Thoracic aorta (tissue), 2 donors: ENCODE results near the gene TPPP. TPM values are rescaled to one million over a fixed set of nuclear protein-coding genes. Genes with fewer than 3 reads are reported as not detected.
"Not testable (repeated sequence)": the region's sequence is repeated elsewhere in the genome, so short reads cannot be mapped to it uniquely, and the experiment has no call there.

Source experiments
- ATAC-seq: fragments of 150-250 bp; one replicate; pipeline ENCODE4 v1.8.0; 2017; ENCODE audit warnings: low read depth; ENCODE audit not compliant: insufficient number of reproducible peaks, low FRiP score
- DNase-seq: peaks from one replicate; pipeline ENCODE4 v3.0.0-alpha.2; 2020; ENCODE audit warnings: low spot score
- H3K27ac ChIP-seq, 2 donors: fragments of 200-600 bp; sonication (generic); 1 replicate in 1 of 2; 2 replicates in 1 of 2; pipeline ENCODE4 v1.5.1; 2016; ENCODE audit warnings: mild to moderate bottlenecking in 2 of 2, moderate library complexity in 2 of 2
- H3K27me3 ChIP-seq: fragments of 200-600 bp; sonication (generic); replicated peaks from 2 replicates; pipeline ENCODE4 v1.6.0; 2016; ENCODE audit warnings: mild to moderate bottlenecking; ENCODE audit not compliant: insufficient read depth
- H3K36me3 ChIP-seq: fragments of 200-600 bp; sonication (generic); one replicate; pipeline ENCODE4 v1.5.1; 2016
- H3K4me1 ChIP-seq, 2 donors: fragments of 200-600 bp; sonication (generic); 1 replicate in 1 of 2; 2 replicates in 1 of 2; pipeline versions ENCODE4 v1.5.1 to v1.6.0; 2016; ENCODE audit warnings: low read depth in 2 of 2, mild to moderate bottlenecking in 1 of 2; ENCODE audit not compliant: control insufficient read depth in 1 of 2
- H3K4me3 ChIP-seq: fragments of 200-600 bp; sonication (generic); 2 replicates; pipeline ENCODE4 v1.5.1; 2016; ENCODE audit warnings: mild to moderate bottlenecking
- H3K9me3 ChIP-seq: fragments of 200-600 bp; sonication (generic); 2 replicates; pipeline ENCODE4 v1.5.1; 2016
- total RNA-seq, 2 donors: library from RNA; depleted of rRNA; stranded (reverse); fragments of >200 nt; gene quantifications; one replicate each; pipeline versions ENCODE4 v1.1.0 to v1.2.3, GENCODE V29; 2016
- TF ChIP-seq, protein P1 (sequence below): fragments of 200-600 bp; sonication (generic); IDR thresholded peaks from one replicate; pipeline ENCODE4 v1.5.1; 2019; ENCODE audit warnings: antibody characterized with exemption

The TPPP gene
- total RNA-seq, 2 donors from 2014 or later, result 9.9 to 13.0 TPM

DNA sequence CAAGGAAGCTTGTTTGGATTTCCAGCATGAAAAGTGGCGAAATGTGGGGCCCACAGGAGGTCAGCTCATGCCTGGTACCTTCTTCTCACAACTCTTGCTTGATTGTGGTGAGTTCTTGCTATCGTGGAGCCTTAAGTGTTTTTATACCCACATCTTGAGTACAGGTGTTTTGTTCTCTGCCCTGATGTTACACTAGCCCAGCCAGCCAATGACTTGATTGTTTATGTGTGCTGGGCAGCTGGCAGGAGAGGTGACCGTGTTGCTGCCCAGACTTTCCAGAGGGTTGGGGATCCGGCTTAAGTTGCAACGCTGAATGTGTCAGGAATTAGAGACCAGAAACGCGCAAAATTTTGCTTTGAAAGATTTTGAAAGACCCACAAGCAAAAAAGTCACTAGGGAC is 24.0 kb upstream of the TPPP start:
- Histone ChIP-seq H3K27me3 (no peaks in the 10 kb centered on the region), H3K27ac (no peak overlapping the region), H3K4me1 (no peaks in the 10 kb centered on the region), H3K36me3 (no peaks in the 10 kb centered on the region), H3K9me3 (peaks cover 11% of the 10 kb centered on the region), H3K4me3 (no peak overlapping the region)
- TF ChIP-seq, protein P1, sequence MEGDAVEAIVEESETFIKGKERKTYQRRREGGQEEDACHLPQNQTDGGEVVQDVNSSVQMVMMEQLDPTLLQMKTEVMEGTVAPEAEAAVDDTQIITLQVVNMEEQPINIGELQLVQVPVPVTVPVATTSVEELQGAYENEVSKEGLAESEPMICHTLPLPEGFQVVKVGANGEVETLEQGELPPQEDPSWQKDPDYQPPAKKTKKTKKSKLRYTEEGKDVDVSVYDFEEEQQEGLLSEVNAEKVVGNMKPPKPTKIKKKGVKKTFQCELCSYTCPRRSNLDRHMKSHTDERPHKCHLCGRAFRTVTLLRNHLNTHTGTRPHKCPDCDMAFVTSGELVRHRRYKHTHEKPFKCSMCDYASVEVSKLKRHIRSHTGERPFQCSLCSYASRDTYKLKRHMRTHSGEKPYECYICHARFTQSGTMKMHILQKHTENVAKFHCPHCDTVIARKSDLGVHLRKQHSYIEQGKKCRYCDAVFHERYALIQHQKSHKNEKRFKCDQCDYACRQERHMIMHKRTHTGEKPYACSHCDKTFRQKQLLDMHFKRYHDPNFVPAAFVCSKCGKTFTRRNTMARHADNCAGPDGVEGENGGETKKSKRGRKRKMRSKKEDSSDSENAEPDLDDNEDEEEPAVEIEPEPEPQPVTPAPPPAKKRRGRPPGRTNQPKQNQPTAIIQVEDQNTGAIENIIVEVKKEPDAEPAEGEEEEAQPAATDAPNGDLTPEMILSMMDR, result no peak
- DNase-seq (no peak), ATAC-seq (no peak)

DNA sequence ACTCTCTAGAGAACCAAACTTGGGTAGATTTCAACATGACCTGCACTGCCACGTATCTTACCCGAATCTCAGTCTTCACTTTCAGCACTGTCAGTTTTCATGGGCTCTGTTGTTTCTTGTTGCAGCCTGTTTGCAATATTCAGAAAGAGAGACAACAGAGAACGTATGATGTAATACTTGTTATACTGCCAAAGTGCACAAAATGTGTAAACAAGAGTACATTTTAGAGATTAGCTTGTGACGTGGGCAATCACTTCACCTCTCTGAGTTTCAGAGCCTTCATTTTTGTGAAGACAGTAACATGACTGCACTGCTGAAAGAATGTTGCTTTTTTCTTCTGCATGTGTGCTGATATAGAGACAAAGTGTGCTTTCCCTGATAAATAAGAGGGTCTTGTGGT is 23.6 kb upstream of the TPPP start:
- H3K36me3 ChIP-seq, H3K27ac ChIP-seq, DNase-seq, H3K4me1 ChIP-seq, H3K27me3 ChIP-seq, H3K4me3 ChIP-seq, ATAC-seq: not testable (repeated sequence)
- peaks cover 11% of the 10 kb centered on the region for H3K9me3 ChIP-seq

DNA sequence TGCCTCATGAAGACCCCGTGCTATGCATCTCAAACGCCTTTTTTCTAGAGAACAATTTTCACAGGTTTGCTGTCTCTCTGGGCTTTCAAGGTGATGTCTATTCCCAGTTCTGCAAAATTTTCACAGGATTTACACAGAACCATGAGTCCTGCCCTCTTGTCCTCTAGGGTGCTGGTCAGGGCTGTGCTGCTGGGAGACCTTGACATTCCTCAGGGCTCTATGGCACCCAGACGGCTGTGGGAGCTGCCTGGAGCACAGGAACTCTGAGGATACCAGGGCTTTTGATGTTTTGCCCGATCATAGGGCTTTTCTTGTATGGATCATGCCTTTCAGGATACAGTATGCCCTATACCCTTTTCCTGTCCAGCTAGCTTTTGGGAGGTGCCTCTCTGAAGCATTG is 22.5 kb upstream of the TPPP start:
- not testable (repeated sequence) for H3K4me1 ChIP-seq, H3K27ac ChIP-seq, H3K4me3 ChIP-seq, ATAC-seq, DNase-seq, H3K36me3 ChIP-seq, H3K27me3 ChIP-seq
- peaks cover 11% of the 10 kb centered on the region for H3K9me3 ChIP-seq

DNA sequence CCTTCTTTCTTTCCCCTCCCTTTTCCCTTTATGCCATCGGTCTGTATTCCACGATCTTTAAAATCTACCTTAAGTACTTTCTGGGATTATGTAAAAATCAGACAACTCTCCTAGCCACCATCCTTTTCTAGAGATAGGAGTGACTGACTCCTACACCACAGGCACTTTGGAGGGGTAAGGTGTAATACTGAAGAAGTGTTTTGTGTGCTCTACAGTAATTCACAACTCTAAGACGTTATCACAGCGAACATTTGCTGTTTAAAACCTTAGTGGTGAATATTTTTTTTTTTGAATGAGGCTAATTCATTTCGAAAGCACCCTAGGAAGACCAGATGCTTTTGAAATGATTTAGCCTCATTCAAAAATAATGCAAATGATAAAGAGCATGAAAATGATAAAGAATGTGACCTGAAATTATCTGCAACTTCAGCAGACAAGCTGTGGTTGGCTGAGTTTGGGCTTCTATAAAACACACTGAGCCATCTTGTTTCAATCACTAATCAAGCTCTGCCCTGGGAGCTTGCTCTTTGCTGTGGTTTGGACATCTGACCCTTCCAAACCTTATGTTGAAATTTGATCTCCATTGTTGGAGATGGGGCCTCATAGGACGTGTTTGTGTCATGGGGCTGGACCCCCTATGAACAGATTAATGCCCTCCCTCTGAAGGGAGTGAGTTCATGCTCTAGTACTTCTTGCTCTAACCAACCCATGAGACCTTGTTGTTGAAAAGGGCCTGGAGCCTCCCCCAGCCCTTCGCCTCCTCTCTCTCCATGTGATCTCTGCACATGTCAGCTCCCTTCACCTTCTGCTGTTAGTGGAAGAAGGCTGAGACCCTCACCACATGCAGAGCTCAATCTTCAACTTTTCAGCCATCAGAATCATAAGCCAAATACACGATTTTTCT is 21.3 kb upstream of the TPPP start:
- not testable (repeated sequence) for H3K4me3 ChIP-seq, H3K4me1 ChIP-seq, DNase-seq, H3K27me3 ChIP-seq, H3K27ac ChIP-seq, H3K36me3 ChIP-seq, ATAC-seq, H3K9me3 ChIP-seq

DNA sequence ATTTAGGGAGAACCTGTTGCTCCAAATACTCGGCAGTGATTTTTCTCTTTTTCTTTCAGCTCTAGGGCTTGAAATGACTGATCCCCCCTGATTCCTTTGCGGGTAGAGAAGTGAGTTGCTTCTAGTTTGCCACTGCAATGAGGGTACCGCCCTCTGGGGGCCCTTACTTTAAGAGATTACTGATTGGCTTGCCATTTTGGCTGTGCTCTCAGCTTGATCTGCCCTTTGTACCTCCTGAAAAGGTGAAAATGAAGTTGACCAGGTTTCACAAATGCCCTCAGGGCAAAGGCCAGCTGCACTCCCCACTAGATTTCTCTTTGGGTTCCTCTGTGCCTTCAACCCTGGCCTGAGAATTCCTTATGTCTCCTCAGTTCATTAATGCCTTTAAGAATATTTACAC is 20.5 kb upstream of the TPPP start:
- H3K9me3 ChIP-seq, H3K27me3 ChIP-seq, H3K27ac ChIP-seq, H3K4me1 ChIP-seq, H3K36me3 ChIP-seq, ATAC-seq, H3K4me3 ChIP-seq, DNase-seq: not testable (repeated sequence)

DNA sequence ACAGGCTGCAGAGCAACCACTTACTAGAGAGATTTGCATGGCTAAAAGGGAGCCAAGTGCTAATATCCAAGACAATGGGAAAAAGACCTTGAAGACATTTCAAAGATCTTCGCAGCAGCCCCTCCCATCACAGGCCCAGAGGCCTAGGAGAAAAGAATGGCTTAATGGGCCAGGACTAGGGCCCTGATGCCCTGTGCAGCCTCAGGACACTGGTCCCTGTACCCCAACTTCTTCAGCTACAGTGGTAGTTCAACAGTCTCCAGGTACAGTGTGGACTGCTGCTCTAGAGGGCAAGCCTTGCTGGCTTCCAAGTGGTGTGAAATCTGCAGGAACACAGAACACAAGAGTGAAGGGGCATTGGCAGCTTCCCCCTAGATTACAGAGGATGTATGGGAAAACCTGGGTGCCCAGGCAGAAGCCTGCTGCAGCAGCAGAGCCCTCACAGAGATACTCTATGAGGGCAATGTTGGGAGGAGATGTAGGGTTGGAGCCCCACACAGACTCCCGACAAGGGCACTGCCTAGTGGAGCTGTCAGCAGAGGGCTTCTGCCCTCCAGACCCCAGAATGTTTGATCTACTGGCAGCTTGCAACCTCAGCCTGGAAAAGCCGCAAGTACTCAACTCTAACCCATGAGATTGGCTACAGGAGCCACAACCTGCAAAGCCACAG is 15.8 kb upstream of the TPPP start:
- H3K27me3 ChIP-seq, H3K9me3 ChIP-seq, H3K4me3 ChIP-seq, H3K36me3 ChIP-seq, H3K27ac ChIP-seq, DNase-seq, ATAC-seq, H3K4me1 ChIP-seq: not testable (repeated sequence)

DNA sequence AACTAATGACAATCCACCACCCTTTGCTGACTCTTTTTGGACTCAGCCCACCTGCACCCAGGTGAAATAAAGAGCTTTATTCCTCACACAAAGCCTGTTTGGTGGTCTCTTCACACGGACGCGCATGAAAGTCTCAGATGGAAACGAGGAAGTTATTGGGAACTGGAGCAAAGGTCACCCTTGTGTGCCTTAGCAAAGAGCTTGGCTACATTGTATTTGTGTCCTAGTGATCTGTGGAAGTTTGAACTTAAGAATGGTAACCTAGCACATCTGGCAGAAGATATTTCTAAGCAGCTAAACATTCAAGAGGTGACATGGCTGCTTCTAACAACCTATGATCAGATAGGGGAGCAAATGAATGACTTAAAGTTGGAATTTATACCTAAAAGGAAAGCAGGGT is 15.2 kb upstream of the TPPP start:
- not testable (repeated sequence) for H3K27ac ChIP-seq, DNase-seq, H3K36me3 ChIP-seq, H3K27me3 ChIP-seq, H3K9me3 ChIP-seq, H3K4me1 ChIP-seq, ATAC-seq, H3K4me3 ChIP-seq

DNA sequence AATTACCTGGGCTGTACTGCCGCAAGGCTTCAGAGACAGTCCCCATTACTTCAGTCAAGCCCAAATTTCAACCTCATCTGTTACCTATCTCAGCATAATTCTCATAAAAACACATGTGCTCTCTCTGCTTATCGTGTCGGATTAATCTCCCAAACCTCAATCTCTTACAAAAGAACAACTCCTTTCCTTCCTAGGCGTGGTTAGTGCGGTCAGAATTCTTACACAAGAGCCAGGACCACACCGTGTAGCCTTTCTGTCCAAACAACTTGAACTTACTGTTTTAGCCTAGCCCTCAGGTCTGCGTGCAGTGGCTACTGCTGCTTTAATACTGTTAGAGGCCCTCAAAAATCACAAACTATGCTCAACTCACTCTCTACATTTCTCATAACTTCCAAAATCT is 13.0 kb upstream of the TPPP start:
- not testable (repeated sequence) for H3K36me3 ChIP-seq, H3K27ac ChIP-seq, H3K27me3 ChIP-seq, H3K4me1 ChIP-seq, H3K9me3 ChIP-seq, DNase-seq, ATAC-seq, H3K4me3 ChIP-seq

DNA sequence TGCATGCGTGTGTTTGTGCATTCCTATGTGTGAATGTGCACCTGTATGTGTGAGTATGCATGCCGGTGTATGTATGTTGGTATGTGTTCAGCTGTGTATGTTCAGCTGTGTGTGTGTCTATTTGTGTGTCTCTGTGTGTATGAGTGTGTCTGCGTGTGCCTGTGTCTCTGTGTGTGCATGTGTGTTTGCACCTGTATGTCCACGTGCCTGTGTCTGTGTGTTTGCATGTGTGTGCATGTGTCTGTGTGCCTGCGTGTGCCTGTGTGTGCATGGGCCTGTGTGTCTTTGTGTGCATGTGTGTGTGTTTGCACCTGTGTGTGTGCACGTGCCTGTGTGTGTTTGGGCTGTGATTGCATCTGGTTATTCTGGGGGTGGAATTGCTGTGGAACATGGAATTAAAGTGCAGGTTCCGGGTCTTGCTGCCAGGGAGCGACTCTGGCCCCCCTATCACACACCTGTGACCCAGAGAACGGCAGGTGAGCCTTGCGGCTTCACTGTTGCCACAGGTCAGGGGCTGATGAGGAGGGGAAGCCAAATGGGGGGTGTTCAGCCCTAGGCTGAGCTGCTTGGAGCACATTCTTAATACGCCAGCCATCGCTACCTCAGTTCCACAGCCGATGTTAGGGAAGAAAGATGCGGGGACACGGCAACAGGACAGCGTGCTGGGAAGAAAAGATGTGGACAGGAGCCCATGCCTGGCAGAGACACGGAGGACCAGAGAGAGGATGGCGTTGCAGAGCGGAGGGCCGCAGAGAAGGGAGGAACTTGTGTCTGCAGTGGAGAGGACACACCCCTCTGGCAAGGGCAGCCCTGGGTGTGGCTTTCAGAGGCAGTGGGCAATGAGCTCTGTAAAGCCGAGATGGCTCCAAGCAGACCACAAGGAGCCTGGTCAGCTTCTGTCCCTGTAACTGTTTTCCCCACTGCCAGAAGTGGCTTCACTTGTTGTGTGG is 3.9 kb upstream of the TPPP start:
- not testable (repeated sequence) for H3K27me3 ChIP-seq, H3K4me1 ChIP-seq, H3K27ac ChIP-seq, DNase-seq, H3K36me3 ChIP-seq, H3K4me3 ChIP-seq, ATAC-seq
- H3K9me3 ChIP-seq, result peaks cover 14% of the 10 kb centered on the region

DNA sequence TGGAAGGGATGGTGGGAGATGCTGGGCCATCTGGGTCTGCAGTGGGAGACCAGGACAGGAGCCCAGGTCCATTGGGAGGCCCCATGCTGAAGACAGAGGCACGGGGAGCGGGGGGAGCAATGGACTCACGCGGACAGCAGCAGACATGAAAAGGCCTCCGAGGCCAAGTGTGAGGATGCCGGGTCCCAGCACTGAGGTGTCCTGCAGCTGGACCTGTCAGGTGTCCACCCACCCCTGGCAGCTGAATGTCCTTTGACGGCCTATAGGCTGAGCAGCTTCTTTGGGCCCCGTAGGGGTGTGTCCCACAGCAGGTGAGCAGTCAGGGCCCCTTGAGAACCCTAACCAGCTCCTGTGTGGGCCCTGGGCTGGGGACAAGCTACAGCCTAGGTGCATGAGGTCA is 3.0 kb upstream of the TPPP start:
- H3K4me1 ChIP-seq, H3K27me3 ChIP-seq, H3K36me3 ChIP-seq, DNase-seq, ATAC-seq, H3K27ac ChIP-seq, H3K4me3 ChIP-seq: not testable (repeated sequence)
- peaks cover 14% of the 10 kb centered on the region for H3K9me3 ChIP-seq

DNA sequence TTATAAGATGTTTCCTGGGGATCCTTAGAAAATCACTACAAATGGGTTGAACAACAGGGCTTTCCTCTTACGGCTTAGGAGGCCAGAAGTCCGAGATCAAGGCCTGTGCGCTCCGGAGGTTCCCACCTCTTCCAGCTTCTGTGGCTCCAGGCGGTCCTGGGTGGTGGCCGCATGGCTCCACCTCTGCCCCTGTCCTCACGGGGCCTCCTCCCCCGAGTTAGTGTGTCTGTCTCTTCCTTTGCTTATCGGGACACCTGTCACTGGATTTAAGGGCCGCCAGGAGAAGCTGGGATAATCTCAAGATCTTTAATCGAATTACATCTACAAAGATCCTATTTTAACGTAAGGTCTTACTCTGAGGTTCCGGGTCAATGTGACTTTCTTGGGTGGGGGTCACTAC is 2.3 kb upstream of the TPPP start:
- H3K4me3 ChIP-seq, H3K36me3 ChIP-seq, DNase-seq, H3K4me1 ChIP-seq, ATAC-seq, H3K27ac ChIP-seq, H3K27me3 ChIP-seq: not testable (repeated sequence)
- H3K9me3 ChIP-seq, result peaks cover 11% of the 10 kb centered on the region
